ENCODE measurements around the gene CDRT4. TPM values are rescaled to one million over a fixed set of nuclear protein-coding genes. Genes with fewer than 3 reads are reported as not detected.

Gene CDRT4
- 6.7 TPM for total RNA-seq

GRCh38 chr17:15467592-15467991, at the start of gene CDRT4:
Gene CDRT4 (minus strand): TSS chr17:15467621. CDS start chr17:15440238, 27,383 bp downstream.

Other genes starting within 250 kb of the CDRT4 start
- 76.2 TPM for gene PMP22, start 202.3 kb downstream of the CDRT4 start, total RNA-seq
- gene TEKT3, start 126.0 kb downstream of the CDRT4 start, total RNA-seq = 1.3 TPM
- 46.2 TPM for gene TVP23C, start 95.9 kb upstream of the CDRT4 start, total RNA-seq
- 0.41 TPM for gene FBXW10B, start 152.1 kb upstream of the CDRT4 start, total RNA-seq
- 24.6 TPM for gene TRIM16, start 216.7 kb upstream of the CDRT4 start, total RNA-seq
- 26.6 TPM for gene ZNF286A, start 232.1 kb upstream of the CDRT4 start, total RNA-seq